ENCODE results near the gene TGFBR3L.

DNA sequence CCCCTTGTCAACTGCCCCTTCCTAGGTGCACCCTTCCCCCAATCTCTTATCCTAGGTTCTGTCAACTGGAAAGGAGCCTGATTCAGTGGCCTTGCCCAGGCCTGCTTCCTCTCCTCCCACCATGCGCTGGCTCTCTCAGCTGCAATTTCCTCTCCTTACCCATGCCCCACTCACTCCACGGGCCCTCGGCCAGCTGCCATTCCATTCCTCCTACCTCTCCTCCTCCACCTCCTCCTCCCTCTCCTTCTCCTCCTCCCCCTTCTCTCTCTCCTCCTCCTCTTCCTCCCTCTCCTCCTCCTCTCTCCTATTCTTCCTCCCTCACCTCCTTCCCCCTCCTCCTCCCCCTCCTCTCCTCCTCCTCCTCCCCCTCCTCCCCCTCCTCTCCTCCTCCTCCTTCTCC, 38.4 kb downstream of the TGFBR3L start:
- TF ChIP-seq POLR2A (IDR thresholded peaks at IDR 0.05) (no peak), CTCF (IDR thresholded peaks at IDR 0.05) (no peak)

All from tibial nerve (tissue), 3 donors.